ENCODE results near the gene POLE4. TPM values are rescaled to one million over a fixed set of nuclear protein-coding genes. Genes with fewer than 3 reads are reported as not detected.

The POLE4 gene
- total and polyA plus RNA-seq, 9 of the 15 experiments (the other 6 are each of a cell fraction or from before 2014, with no cell fraction given) = 25.7 to 73.7 (median 57.3) TPM

DNA sequence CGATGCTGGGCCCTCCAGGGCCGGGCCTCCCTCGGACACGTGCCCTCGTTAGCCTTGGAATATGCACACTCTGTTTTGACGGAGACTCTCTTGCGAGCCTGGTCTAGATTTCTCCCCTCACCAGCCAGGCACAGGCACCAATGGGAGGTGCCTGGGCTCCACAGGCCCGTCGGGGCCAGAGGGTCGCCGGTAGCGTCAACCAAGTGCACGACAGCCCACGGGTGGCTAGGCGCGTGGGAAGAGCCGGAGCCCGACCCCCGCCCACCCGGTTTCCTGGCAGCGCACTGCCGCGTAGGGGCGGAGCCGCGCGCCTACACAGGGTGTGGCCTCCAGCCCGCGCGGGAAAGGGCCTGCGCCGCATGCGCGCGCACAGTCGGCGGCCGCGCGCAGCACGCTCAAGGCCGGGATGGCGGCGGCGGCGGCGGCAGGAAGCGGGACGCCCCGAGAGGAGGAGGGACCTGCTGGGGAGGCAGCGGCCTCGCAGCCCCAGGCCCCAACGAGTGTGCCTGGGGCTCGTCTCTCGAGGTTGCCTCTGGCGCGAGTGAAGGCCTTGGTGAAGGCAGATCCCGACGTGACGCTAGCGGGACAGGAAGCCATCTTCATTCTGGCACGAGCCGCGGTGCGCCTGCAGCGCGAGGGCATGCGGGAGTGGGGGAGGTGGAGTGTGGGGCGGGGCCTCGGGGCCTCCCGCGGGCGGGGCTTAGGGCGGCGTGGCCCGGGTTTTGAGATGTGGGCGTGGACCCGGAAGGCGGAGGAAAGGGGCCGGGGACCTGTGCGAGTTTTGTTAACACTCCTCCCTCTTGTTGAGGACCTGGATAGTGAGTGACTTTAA, at the start of gene POLE4 (continued):
- peak; percentile 51; the same call in 1 of the 2 replicates for TF ChIP-seq NBN (IDR thresholded peaks at IDR 0.05; ENCODE audit: low read depth)
- TF ChIP-seq MIER1 (IDR thresholded peaks at IDR 0.05; ENCODE audit: low read depth) = no peak
- peak; percentile 96 for TF ChIP-seq MYC (IDR thresholded peaks at IDR 0.05; ENCODE audit: low read depth, low read length)
- TF ChIP-seq MYC (CRISPR knock-in tag; IDR thresholded peaks at IDR 0.05; ENCODE audit: borderline replicate concordance, low read depth) = 0 out of 2 replicates have a peak, but pooled peaks have one; percentile 53
- peak; percentile 100 for TF ChIP-seq L3MBTL2 (IDR thresholded peaks at IDR 0.05)
- peak; percentile 11; the same call in 1 of the 2 replicates for TF ChIP-seq TCF3 (CRISPR knock-in tag; IDR thresholded peaks at IDR 0.05)
- TF ChIP-seq ELF4 (CRISPR knock-in tag; IDR thresholded peaks at IDR 0.05) = 0 out of 2 replicates have a peak, but pooled peaks have one; percentile 54
- no peak; the same call in 1 of the 2 replicates for TF ChIP-seq ZNF41 (CRISPR knock-in tag; conservative IDR thresholded peaks at IDR 0.05)
- peak; percentile 69 for TF ChIP-seq KDM5B (IDR thresholded peaks at IDR 0.05; ENCODE audit: insufficient replicate concordance, low read depth, low read length)
- peak; percentile 73; the same call in 1 of the 2 replicates for TF ChIP-seq NFXL1 (CRISPR knock-in tag; IDR thresholded peaks at IDR 0.05)
- TF ChIP-seq YBX1 (IDR thresholded peaks at IDR 0.05) = no peak
- TF ChIP-seq, protein P1, sequence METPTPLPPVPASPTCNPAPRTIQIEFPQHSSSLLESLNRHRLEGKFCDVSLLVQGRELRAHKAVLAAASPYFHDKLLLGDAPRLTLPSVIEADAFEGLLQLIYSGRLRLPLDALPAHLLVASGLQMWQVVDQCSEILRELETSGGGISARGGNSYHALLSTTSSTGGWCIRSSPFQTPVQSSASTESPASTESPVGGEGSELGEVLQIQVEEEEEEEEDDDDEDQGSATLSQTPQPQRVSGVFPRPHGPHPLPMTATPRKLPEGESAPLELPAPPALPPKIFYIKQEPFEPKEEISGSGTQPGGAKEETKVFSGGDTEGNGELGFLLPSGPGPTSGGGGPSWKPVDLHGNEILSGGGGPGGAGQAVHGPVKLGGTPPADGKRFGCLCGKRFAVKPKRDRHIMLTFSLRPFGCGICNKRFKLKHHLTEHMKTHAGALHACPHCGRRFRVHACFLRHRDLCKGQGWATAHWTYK (CRISPR knock-in tag; IDR thresholded peaks at IDR 0.05) = peak; percentile 84
- no peak for TF ChIP-seq MAFK (IDR thresholded peaks at IDR 0.05; ENCODE audit: low read length)
- TF ChIP-seq TRIM28 (IDR thresholded peaks at IDR 0.05) = peak; percentile 93; the same call in 1 of the 2 replicates
- peak; percentile 94 for TF ChIP-seq SUPT5H (IDR thresholded peaks at IDR 0.05)
- TF ChIP-seq ZNF384 (IDR thresholded peaks at IDR 0.05; ENCODE audit: low read depth, low read length) = no peak
- peak in 1 of 2 experiments; percentile 77; a peak in 1 of 4 replicates for TF ChIP-seq SIN3A (IDR thresholded peaks at IDR 0.05; ENCODE audit: borderline replicate concordance in 2 of 2, control insufficient read depth in 1 of 2, low read depth in 2 of 2, low read length in 2 of 2)
- no peak for TF ChIP-seq ZNF146 (CRISPR knock-in tag; IDR thresholded peaks at IDR 0.05; ENCODE audit: unreplicated experiment)
- TF ChIP-seq ETV5 (CRISPR knock-in tag; IDR thresholded peaks at IDR 0.05; ENCODE audit: low read depth) = no peak; the same call in 1 of the 2 replicates
- TF ChIP-seq, protein P2, sequence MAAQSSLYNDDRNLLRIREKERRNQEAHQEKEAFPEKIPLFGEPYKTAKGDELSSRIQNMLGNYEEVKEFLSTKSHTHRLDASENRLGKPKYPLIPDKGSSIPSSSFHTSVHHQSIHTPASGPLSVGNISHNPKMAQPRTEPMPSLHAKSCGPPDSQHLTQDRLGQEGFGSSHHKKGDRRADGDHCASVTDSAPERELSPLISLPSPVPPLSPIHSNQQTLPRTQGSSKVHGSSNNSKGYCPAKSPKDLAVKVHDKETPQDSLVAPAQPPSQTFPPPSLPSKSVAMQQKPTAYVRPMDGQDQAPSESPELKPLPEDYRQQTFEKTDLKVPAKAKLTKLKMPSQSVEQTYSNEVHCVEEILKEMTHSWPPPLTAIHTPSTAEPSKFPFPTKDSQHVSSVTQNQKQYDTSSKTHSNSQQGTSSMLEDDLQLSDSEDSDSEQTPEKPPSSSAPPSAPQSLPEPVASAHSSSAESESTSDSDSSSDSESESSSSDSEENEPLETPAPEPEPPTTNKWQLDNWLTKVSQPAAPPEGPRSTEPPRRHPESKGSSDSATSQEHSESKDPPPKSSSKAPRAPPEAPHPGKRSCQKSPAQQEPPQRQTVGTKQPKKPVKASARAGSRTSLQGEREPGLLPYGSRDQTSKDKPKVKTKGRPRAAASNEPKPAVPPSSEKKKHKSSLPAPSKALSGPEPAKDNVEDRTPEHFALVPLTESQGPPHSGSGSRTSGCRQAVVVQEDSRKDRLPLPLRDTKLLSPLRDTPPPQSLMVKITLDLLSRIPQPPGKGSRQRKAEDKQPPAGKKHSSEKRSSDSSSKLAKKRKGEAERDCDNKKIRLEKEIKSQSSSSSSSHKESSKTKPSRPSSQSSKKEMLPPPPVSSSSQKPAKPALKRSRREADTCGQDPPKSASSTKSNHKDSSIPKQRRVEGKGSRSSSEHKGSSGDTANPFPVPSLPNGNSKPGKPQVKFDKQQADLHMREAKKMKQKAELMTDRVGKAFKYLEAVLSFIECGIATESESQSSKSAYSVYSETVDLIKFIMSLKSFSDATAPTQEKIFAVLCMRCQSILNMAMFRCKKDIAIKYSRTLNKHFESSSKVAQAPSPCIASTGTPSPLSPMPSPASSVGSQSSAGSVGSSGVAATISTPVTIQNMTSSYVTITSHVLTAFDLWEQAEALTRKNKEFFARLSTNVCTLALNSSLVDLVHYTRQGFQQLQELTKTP (IDR thresholded peaks at IDR 0.05; ENCODE audit: low read depth in 1 of 2, partially characterized antibody in 2 of 2) = peak in 1 of 2 experiments; percentile 5
- TF ChIP-seq, protein P3, sequence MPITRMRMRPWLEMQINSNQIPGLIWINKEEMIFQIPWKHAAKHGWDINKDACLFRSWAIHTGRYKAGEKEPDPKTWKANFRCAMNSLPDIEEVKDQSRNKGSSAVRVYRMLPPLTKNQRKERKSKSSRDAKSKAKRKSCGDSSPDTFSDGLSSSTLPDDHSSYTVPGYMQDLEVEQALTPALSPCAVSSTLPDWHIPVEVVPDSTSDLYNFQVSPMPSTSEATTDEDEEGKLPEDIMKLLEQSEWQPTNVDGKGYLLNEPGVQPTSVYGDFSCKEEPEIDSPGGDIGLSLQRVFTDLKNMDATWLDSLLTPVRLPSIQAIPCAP (CRISPR knock-in tag; IDR thresholded peaks at IDR 0.05; ENCODE audit: borderline replicate concordance) = peak; percentile 82; the same call in 1 of the 2 replicates
- TF ChIP-seq, protein P4, sequence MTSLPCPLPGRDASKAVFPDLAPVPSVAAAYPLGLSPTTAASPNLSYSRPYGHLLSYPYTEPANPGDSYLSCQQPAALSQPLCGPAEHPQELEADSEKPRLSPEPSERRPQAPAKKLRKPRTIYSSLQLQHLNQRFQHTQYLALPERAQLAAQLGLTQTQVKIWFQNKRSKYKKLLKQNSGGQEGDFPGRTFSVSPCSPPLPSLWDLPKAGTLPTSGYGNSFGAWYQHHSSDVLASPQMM (CRISPR knock-in tag; IDR thresholded peaks at IDR 0.05) = no peak

Data from K562 (cell line).